Measurements from ENCODE around the gene RBM15B. TPM values are rescaled to one million over a fixed set of nuclear protein-coding genes. Genes with fewer than 3 reads are reported as not detected.
A peak's percentile ranks its signal among the peaks of the same experiment; 100 is the strongest.

Gene RBM15B
- total and polyA plus RNA-seq, 9 of the 15 experiments (the other 6 are each of a cell fraction or from before 2014, with no cell fraction given): 1.8 to 21.0 (median 10.5) TPM

- TF ChIP-seq RREB1 (CRISPR knock-in tag; IDR thresholded peaks at IDR 0.05) (no peak), ZNF174 (CRISPR knock-in tag; IDR thresholded peaks at IDR 0.05) (no peak), HMGN3 (IDR thresholded peaks at IDR 0.05; ENCODE audit: borderline replicate concordance, extremely low read depth, insufficient read length, low read depth, low read length) (peak; percentile 78), RNF219 (CRISPR knock-in tag; IDR thresholded peaks at IDR 0.05) (no peak), MEF2A (IDR thresholded peaks at IDR 0.05; ENCODE audit: control insufficient read depth, low read depth, low read length) (no peak), PKNOX1 (IDR thresholded peaks at IDR 0.05) (no peak), RNF2 (IDR thresholded peaks at IDR 0.05) (peak; percentile 31; the same call in 1 of the 2 replicates), STAT5B (CRISPR knock-in tag; IDR thresholded peaks at IDR 0.05) (no peak), RFX7 (CRISPR knock-in tag; IDR thresholded peaks at IDR 0.05) (no peak), RB1 (IDR thresholded peaks at IDR 0.05; ENCODE audit: low read depth) (peak; percentile 60), ZNF655 (CRISPR knock-in tag; IDR thresholded peaks at IDR 0.05) (no peak)
- TF ChIP-seq, protein P1, sequence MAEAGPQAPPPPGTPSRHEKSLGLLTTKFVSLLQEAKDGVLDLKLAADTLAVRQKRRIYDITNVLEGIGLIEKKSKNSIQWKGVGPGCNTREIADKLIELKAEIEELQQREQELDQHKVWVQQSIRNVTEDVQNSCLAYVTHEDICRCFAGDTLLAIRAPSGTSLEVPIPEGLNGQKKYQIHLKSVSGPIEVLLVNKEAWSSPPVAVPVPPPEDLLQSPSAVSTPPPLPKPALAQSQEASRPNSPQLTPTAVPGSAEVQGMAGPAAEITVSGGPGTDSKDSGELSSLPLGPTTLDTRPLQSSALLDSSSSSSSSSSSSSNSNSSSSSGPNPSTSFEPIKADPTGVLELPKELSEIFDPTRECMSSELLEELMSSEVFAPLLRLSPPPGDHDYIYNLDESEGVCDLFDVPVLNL (CRISPR knock-in tag; IDR thresholded peaks at IDR 0.05; ENCODE audit: low read depth): no peak
These were observed at the start of gene RBM15B (continued) for GRCh38 chr3:51391075-51391565.

Data from K562 (cell line).